CD4-positive, alpha-beta memory T cell (primary cell): ENCODE measurements around the gene ACKR1. TPM values are rescaled to one million over a fixed set of nuclear protein-coding genes. Genes with fewer than 3 reads are reported as not detected.

ENCODE experiments used
- CTCF ChIA-PET: fragments of 350-600 bp; sonication (Branson Sonifier 250); formaldehyde crosslinking; loops from one replicate; lab custom pipeline; 2021; ENCODE audit warnings: inconsistent platforms; ENCODE audit not compliant: partially characterized antibody; lab: Charles Lee
- POLR2A ChIA-PET: fragments of 350-600 bp; sonication (Branson Sonifier 250); formaldehyde crosslinking; loops from one replicate; lab custom pipeline; 2021; ENCODE audit not compliant: partially characterized antibody; lab: Charles Lee
- DNase-seq, 5 donors: peaks; one replicate each; pipeline versions ENCODE4 v3.0.0 to v3.0.0-alpha.2; 2020 to 2022; ENCODE audit warnings: mixed read lengths in 1 of 5
- H3K27ac ChIP-seq: one replicate; pipeline ENCODE4 v1.7.0; 2013; ENCODE audit warnings: low read depth, low read length
- H3K27me3 ChIP-seq: 2 replicates; pipeline ENCODE4 v1.7.0; 2013; ENCODE audit warnings: mild to moderate bottlenecking, low read length, moderate library complexity; ENCODE audit not compliant: insufficient read depth
- H3K36me3 ChIP-seq: 2 replicates; pipeline ENCODE4 v1.7.0; 2013; ENCODE audit warnings: mild to moderate bottlenecking, low read length, moderate library complexity; ENCODE audit not compliant: insufficient read depth
- H3K4me1 ChIP-seq: 2 replicates; pipeline ENCODE4 v1.7.0; 2013; ENCODE audit warnings: mild to moderate bottlenecking, low read length, moderate library complexity; ENCODE audit not compliant: insufficient read depth
- H3K4me3 ChIP-seq, 2 donors: one replicate each; pipeline ENCODE4 v1.7.0; 2013; ENCODE audit warnings: low read length in 2 of 2, mild to moderate bottlenecking in 1 of 2
- H3K9me3 ChIP-seq, 2 donors: one replicate each; pipeline ENCODE4 v1.7.0; 2013; ENCODE audit warnings: low read length in 2 of 2, control low read depth in 1 of 2; ENCODE audit not compliant: control insufficient read depth in 1 of 2
- H3K27ac Mint-ChIP-seq, 7 donors: one replicate each; pipeline ENCODE4 v1.8.0; 2020 to 2021; ENCODE audit warnings: mixed read lengths in 7 of 7, mild to moderate bottlenecking in 6 of 7, inconsistent platforms in 3 of 7, moderate library complexity in 3 of 7
- H3K27me3 Mint-ChIP-seq, 2 donors: one replicate each; pipeline ENCODE4 v1.8.0; 2020 to 2021; ENCODE audit warnings: mixed read lengths in 2 of 2
- H3K36me3 Mint-ChIP-seq, 2 donors: one replicate each; pipeline ENCODE4 v1.8.0; 2020 to 2021; ENCODE audit warnings: mixed read lengths in 2 of 2, inconsistent platforms in 1 of 2, mild to moderate bottlenecking in 1 of 2
- H3K4me1 Mint-ChIP-seq, 4 donors: one replicate each; pipeline ENCODE4 v1.8.0; 2020 to 2021; ENCODE audit warnings: mixed read lengths in 4 of 4, mild to moderate bottlenecking in 1 of 4
- H3K4me3 Mint-ChIP-seq, 8 donors: one replicate each; pipeline ENCODE4 v1.8.0; 2020 to 2021; ENCODE audit warnings: mixed read lengths in 8 of 8, mild to moderate bottlenecking in 7 of 8, moderate library complexity in 6 of 8, inconsistent platforms in 3 of 8
- H3K9me3 Mint-ChIP-seq, 8 donors: one replicate each; pipeline ENCODE4 v1.8.0; 2020 to 2021; ENCODE audit warnings: mixed read lengths in 8 of 8, mild to moderate bottlenecking in 5 of 8, inconsistent platforms in 3 of 8, moderate library complexity in 1 of 8
- intact Hi-C: fragments of 100-400 bp; cut with micrococcal nuclease; formaldehyde crosslinking; loops from one replicate; pipeline ENCODE4 v1.15.1; 2023
- polyA plus RNA-seq, 2 donors: library from polyadenylated mRNA; unstranded; fragments of 300-500 nt; fragmentation: Illumina TruSeq; gene quantifications; one replicate each; pipeline ENCODE4 v1.2.3, GENCODE V29; 2021
- total RNA-seq, 2 experiments: library from RNA; stranded (reverse); gene quantifications; one replicate each; pipeline ENCODE4 v1.2.3, GENCODE V29; 2021

The ACKR1 gene
- total and polyA plus RNA-seq, 4 experiments from 2014 or later: not detected

- peaks cover 0 to 2% (median 0%) of the 10 kb centered on the region in 8 donors for H3K9me3 Mint-ChIP-seq
- H3K4me1 Mint-ChIP-seq: peaks cover 0 to 5% (median 3%) of the 10 kb centered on the region in 4 donors
- Histone ChIP-seq H3K4me3 (no peak overlapping the region), H3K36me3 (no peaks in the 10 kb centered on the region), H3K27ac (no peak overlapping the region), H3K4me1 (no peaks in the 10 kb centered on the region), H3K27me3 (peaks cover 5% of the 10 kb centered on the region), H3K9me3 (no peaks in the 10 kb centered on the region)
- intact Hi-C loops: no loop called here
- POLR2A ChIA-PET: no interaction called here
- DNase-seq: no peak
- CTCF ChIA-PET: no interaction called here
- H3K36me3 Mint-ChIP-seq: no peaks in the 10 kb centered on the region
- peaks cover 32 to 60% of the 10 kb centered on the region in 2 donors for H3K27me3 Mint-ChIP-seq
- H3K27ac Mint-ChIP-seq: no peak overlapping the region
- H3K4me3 Mint-ChIP-seq: no peak overlapping the region
Observed at GRCh38 chr1:159200769-159201168, 3.9 kb upstream of the ACKR1 start.

GRCh38 chr1:159201642-159202041 lies 3.0 kb upstream of the ACKR1 start:
- peaks cover 35 to 61% of the 10 kb centered on the region in 2 donors for H3K27me3 Mint-ChIP-seq
- Histone ChIP-seq H3K36me3 (no peaks in the 10 kb centered on the region), H3K4me1 (no peaks in the 10 kb centered on the region), H3K4me3 (no peak overlapping the region), H3K27me3 (peaks cover 5% of the 10 kb centered on the region), H3K9me3 (no peaks in the 10 kb centered on the region), H3K27ac (no peak overlapping the region)
- DNase-seq: no peak
- POLR2A ChIA-PET: no interaction called here
- no peaks in the 10 kb centered on the region for H3K36me3 Mint-ChIP-seq
- no peak overlapping the region for H3K4me3 Mint-ChIP-seq
- no peak overlapping the region for H3K27ac Mint-ChIP-seq
- H3K9me3 Mint-ChIP-seq: peaks cover 0 to 2% (median 0%) of the 10 kb centered on the region in 8 donors
- CTCF ChIA-PET: interaction anchor here (0.6 kb wide), 1 partner anchor 9 kb away, joined by 3 read pairs; no protein-coding TSS in a partner anchor
- peaks cover 0 to 5% (median 3%) of the 10 kb centered on the region in 4 donors for H3K4me1 Mint-ChIP-seq
- intact Hi-C loops: no loop called here

DNA sequence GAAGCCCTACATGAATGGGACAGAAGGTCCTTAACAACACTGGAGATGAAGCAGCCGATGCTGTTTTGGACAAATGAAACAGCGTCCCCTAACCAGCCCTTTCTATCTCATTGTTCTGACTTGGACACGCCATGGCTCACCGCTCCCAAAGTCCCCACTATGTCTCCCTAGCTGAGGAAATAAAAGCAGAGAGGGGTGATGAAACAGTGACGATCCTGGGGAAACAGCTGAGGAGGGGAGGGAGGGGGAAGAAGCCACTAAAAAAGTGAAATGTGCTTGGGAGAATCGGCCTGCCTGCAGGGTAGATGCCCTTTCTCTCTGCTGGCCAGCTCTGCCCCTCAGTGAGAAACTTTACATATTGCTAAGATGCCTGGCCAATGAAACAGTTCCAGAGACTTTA lies 1.1 kb upstream of the ACKR1 start:
- no peak overlapping the region for H3K4me3 ChIP-seq
- no peak overlapping the region for H3K27ac ChIP-seq
- peaks cover 0 to 2% (median 0%) of the 10 kb centered on the region in 8 donors for H3K9me3 Mint-ChIP-seq
- H3K27ac Mint-ChIP-seq: no peak overlapping the region
- H3K9me3 ChIP-seq: no peaks in the 10 kb centered on the region
- H3K36me3 ChIP-seq: no peaks in the 10 kb centered on the region
- no peaks in the 10 kb centered on the region for H3K4me1 ChIP-seq
- H3K27me3 Mint-ChIP-seq: peaks cover 43 to 67% of the 10 kb centered on the region in 2 donors
- peaks cover 8% of the 10 kb centered on the region for H3K27me3 ChIP-seq
- peaks cover 0 to 6% (median 3%) of the 10 kb centered on the region in 4 donors for H3K4me1 Mint-ChIP-seq
- ChIA-PET POLR2A (no interaction called here), CTCF (interaction anchor here (2.7 kb wide), 1 partner anchor 11 kb away, joined by 16 read pairs; no protein-coding TSS in a partner anchor)
- H3K36me3 Mint-ChIP-seq: no peaks in the 10 kb centered on the region
- DNase-seq: no peak
- no peak overlapping the region for H3K4me3 Mint-ChIP-seq
- intact Hi-C loops: no loop called here

- no peaks in the 10 kb centered on the region for H3K9me3 ChIP-seq
- no peak for DNase-seq
- peaks cover 8% of the 10 kb centered on the region for H3K27me3 ChIP-seq
- H3K36me3 ChIP-seq: no peaks in the 10 kb centered on the region
- intact Hi-C loops: no loop called here
- no peak overlapping the region for H3K27ac ChIP-seq
- no peak overlapping the region for H3K4me3 ChIP-seq
- Mint-ChIP-seq H3K27me3 (peaks cover 40 to 72% of the 10 kb centered on the region in 2 donors), H3K4me3 (no peak overlapping the region), H3K9me3 (peaks cover 0 to 2% (median 0%) of the 10 kb centered on the region in 8 donors), H3K27ac (peak overlapping the region in 1 of 7 donors; percentile 33), H3K36me3 (no peaks in the 10 kb centered on the region), H3K4me1 (peaks cover 0 to 6% (median 3%) of the 10 kb centered on the region in 4 donors)
- CTCF ChIA-PET: interaction anchor here (1.0 kb wide), 1 partner anchor 9 kb away, joined by 8 read pairs; no protein-coding TSS in a partner anchor
- POLR2A ChIA-PET: no interaction called here
- no peaks in the 10 kb centered on the region for H3K4me1 ChIP-seq
Observed at GRCh38 chr1:159205225-159205624, 550 bp downstream of the ACKR1 start.

DNA sequence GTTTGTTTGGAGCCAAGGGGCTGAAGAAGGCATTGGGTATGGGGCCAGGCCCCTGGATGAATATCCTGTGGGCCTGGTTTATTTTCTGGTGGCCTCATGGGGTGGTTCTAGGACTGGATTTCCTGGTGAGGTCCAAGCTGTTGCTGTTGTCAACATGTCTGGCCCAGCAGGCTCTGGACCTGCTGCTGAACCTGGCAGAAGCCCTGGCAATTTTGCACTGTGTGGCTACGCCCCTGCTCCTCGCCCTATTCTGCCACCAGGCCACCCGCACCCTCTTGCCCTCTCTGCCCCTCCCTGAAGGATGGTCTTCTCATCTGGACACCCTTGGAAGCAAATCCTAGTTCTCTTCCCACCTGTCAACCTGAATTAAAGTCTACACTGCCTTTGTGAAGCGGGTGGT lies 1.4 kb downstream of the ACKR1 start:
- Histone ChIP-seq H3K4me3 (no peak overlapping the region), H3K27ac (no peak overlapping the region), H3K27me3 (peaks cover 15% of the 10 kb centered on the region), H3K4me1 (no peaks in the 10 kb centered on the region), H3K9me3 (no peaks in the 10 kb centered on the region), H3K36me3 (no peaks in the 10 kb centered on the region)
- intact Hi-C loops: no loop called here
- Mint-ChIP-seq H3K4me3 (no peak overlapping the region), H3K27ac (no peak overlapping the region), H3K36me3 (no peaks in the 10 kb centered on the region), H3K27me3 (peaks cover 38 to 74% of the 10 kb centered on the region in 2 donors), H3K9me3 (peaks cover 0 to 2% (median 0%) of the 10 kb centered on the region in 8 donors), H3K4me1 (peaks cover 0 to 4% (median 0%) of the 10 kb centered on the region in 4 donors)
- POLR2A ChIA-PET: no interaction called here
- CTCF ChIA-PET: interaction anchor here (1.0 kb wide), 3 partner anchors 9 to 33 kb away, joined by 3 to 8 read pairs (median 3); no protein-coding TSS in a partner anchor
- no peak for DNase-seq

DNA sequence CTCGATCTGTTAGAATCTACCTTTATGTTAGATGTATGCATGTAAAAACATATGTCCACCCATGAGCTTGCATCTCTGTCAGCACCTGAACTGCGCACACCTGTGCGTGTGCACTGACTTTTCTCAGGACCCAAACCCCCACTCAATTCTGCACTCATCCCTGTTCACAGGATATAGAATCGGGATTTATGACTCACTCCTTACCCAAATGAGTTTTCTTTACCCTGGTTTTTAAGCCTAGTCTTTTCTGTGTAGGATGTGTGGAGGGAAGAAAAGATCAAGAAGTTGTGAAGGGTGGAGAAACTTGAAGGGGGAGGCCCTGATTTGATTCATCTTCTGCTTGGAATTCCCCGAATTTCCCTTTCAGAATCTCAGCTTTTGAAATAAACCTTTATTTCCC lies 2.4 kb downstream of the ACKR1 start:
- POLR2A ChIA-PET: no interaction called here
- H3K4me3 Mint-ChIP-seq: peak overlapping the region in 1 of 8 donors; percentile 18
- no peak overlapping the region for H3K27ac Mint-ChIP-seq
- Histone ChIP-seq H3K4me1 (no peaks in the 10 kb centered on the region), H3K27ac (no peak overlapping the region), H3K9me3 (no peaks in the 10 kb centered on the region), H3K27me3 (peaks cover 10% of the 10 kb centered on the region), H3K4me3 (no peak overlapping the region), H3K36me3 (no peaks in the 10 kb centered on the region)
- CTCF ChIA-PET: interaction anchor here (1.0 to 1.1 kb wide), 3 partner anchors 9 to 32 kb away, joined by 3 read pairs; no protein-coding TSS in a partner anchor
- H3K27me3 Mint-ChIP-seq: peaks cover 37 to 74% of the 10 kb centered on the region in 2 donors
- DNase-seq: no peak
- intact Hi-C loops: no loop called here
- peaks cover 0 to 3% (median 0%) of the 10 kb centered on the region in 4 donors for H3K4me1 Mint-ChIP-seq
- H3K9me3 Mint-ChIP-seq: peaks cover 0 to 2% (median 0%) of the 10 kb centered on the region in 8 donors
- H3K36me3 Mint-ChIP-seq: no peaks in the 10 kb centered on the region

GRCh38 chr1:159207774-159208173 lies 3.1 kb downstream of the ACKR1 start:
- Histone ChIP-seq H3K4me1 (no peaks in the 10 kb centered on the region), H3K4me3 (no peak overlapping the region), H3K9me3 (no peaks in the 10 kb centered on the region), H3K27me3 (peaks cover 10% of the 10 kb centered on the region), H3K36me3 (no peaks in the 10 kb centered on the region), H3K27ac (no peak overlapping the region)
- Mint-ChIP-seq H3K4me3 (no peak overlapping the region), H3K27me3 (peaks cover 38 to 70% of the 10 kb centered on the region in 2 donors), H3K36me3 (no peaks in the 10 kb centered on the region), H3K27ac (no peak overlapping the region), H3K9me3 (no peaks in the 10 kb centered on the region), H3K4me1 (peaks cover 0 to 3% (median 0%) of the 10 kb centered on the region in 4 donors)
- no peak for DNase-seq
- intact Hi-C loops: no loop called here
- ChIA-PET CTCF (interaction anchor here (1.1 to 1.4 kb wide), 2 partner anchors 9 to 12 kb away, joined by 3 to 5 read pairs; no protein-coding TSS in a partner anchor), POLR2A (no interaction called here)
